Osteocyte (in vitro differentiated cells): ENCODE measurements around the gene FBXL16. TPM values are rescaled to one million over a fixed set of nuclear protein-coding genes. Genes with fewer than 3 reads are reported as not detected.

ENCODE experiments used
- DNase-seq: peaks from one replicate; pipeline ENCODE4 v3.0.0; 2021; ENCODE audit warnings: mixed read lengths; ENCODE audit not compliant: unreplicated experiment; ENCODE audit errors: extremely low spot score
- H3K27ac Mint-ChIP-seq: one replicate; pipeline ENCODE4 v1.8.0; 2021; ENCODE audit warnings: mild to moderate bottlenecking, mixed read lengths; ENCODE audit not compliant: unreplicated experiment
- H3K27me3 Mint-ChIP-seq: one replicate; pipeline ENCODE4 v1.8.0; 2021; ENCODE audit warnings: mixed read lengths; ENCODE audit not compliant: unreplicated experiment
- H3K36me3 Mint-ChIP-seq: one replicate; pipeline ENCODE4 v1.8.0; 2021; ENCODE audit warnings: mixed read lengths; ENCODE audit not compliant: unreplicated experiment
- H3K4me1 Mint-ChIP-seq: one replicate; pipeline ENCODE4 v1.8.0; 2021; ENCODE audit warnings: mixed read lengths; ENCODE audit not compliant: unreplicated experiment
- H3K4me3 Mint-ChIP-seq: one replicate; pipeline ENCODE4 v1.8.0; 2021; ENCODE audit warnings: mild to moderate bottlenecking, moderate library complexity, mixed read lengths; ENCODE audit not compliant: unreplicated experiment
- H3K9me3 Mint-ChIP-seq: one replicate; pipeline ENCODE4 v1.8.0; 2021; ENCODE audit warnings: mixed read lengths; ENCODE audit not compliant: unreplicated experiment
- CTCF ChIP-seq: fragments of 200-600 bp; sonication (generic); IDR thresholded peaks from 2 replicates; pipeline ENCODE4 v1.5.0; 2021; ENCODE audit warnings: antibody characterized with exemption, mild to moderate bottlenecking, moderate library complexity
- total RNA-seq: library from RNA; stranded (reverse); gene quantifications from 2 replicates; pipeline ENCODE4 v1.2.1, GENCODE V29; 2021

The FBXL16 gene
- total RNA-seq, 1 donor from 2014 or later: 0.32 TPM

- peaks cover 4% of the 10 kb centered on the region for H3K4me1 Mint-ChIP-seq
- H3K27me3 Mint-ChIP-seq: no peaks in the 10 kb centered on the region
- H3K36me3 Mint-ChIP-seq: peaks cover 12% of the 10 kb centered on the region
- no peak for TF ChIP-seq CTCF
- no peak overlapping the region for H3K27ac Mint-ChIP-seq
- no peaks in the 10 kb centered on the region for H3K9me3 Mint-ChIP-seq
- DNase-seq: peak; percentile 82
- H3K4me3 Mint-ChIP-seq: no peak overlapping the region
Observed at GRCh38 chr16:734208-734980, 28.8 kb upstream of the FBXL16 start.

- Mint-ChIP-seq H3K9me3 (no peaks in the 10 kb centered on the region), H3K27me3 (no peaks in the 10 kb centered on the region), H3K36me3 (peaks cover 12% of the 10 kb centered on the region), H3K4me1 (no peaks in the 10 kb centered on the region), H3K27ac (no peak overlapping the region), H3K4me3 (no peak overlapping the region)
- DNase-seq: peak; percentile 82
- TF ChIP-seq CTCF: no peak
Observed at GRCh38 chr16:733382-734207, 28.0 kb upstream of the FBXL16 start.

GRCh38 chr16:732936-733335 lies 27.3 kb upstream of the FBXL16 start:
- DNase-seq: no peak
- H3K9me3 Mint-ChIP-seq: no peaks in the 10 kb centered on the region
- no peak overlapping the region for H3K27ac Mint-ChIP-seq
- H3K4me1 Mint-ChIP-seq: no peaks in the 10 kb centered on the region
- H3K27me3 Mint-ChIP-seq: no peaks in the 10 kb centered on the region
- H3K36me3 Mint-ChIP-seq: peaks cover 10% of the 10 kb centered on the region
- TF ChIP-seq CTCF: no peak
- H3K4me3 Mint-ChIP-seq: no peak overlapping the region

- H3K27me3 Mint-ChIP-seq: no peaks in the 10 kb centered on the region
- H3K4me3 Mint-ChIP-seq: no peak overlapping the region
- H3K9me3 Mint-ChIP-seq: no peaks in the 10 kb centered on the region
- H3K4me1 Mint-ChIP-seq: no peaks in the 10 kb centered on the region
- no peak overlapping the region for H3K27ac Mint-ChIP-seq
- DNase-seq: no peak
- H3K36me3 Mint-ChIP-seq: peaks cover 7% of the 10 kb centered on the region
- TF ChIP-seq CTCF: no peak
Observed at GRCh38 chr16:732332-732731, 26.7 kb upstream of the FBXL16 start.
